ENCODE data around the gene TMEM39B.
A peak's percentile ranks its signal among the peaks of the same experiment; 100 is the strongest.
"Not testable (repeated sequence)": the region's sequence is repeated elsewhere in the genome, so short reads cannot be mapped to it uniquely, and the experiment has no call there.

Gene TMEM39B

DNA sequence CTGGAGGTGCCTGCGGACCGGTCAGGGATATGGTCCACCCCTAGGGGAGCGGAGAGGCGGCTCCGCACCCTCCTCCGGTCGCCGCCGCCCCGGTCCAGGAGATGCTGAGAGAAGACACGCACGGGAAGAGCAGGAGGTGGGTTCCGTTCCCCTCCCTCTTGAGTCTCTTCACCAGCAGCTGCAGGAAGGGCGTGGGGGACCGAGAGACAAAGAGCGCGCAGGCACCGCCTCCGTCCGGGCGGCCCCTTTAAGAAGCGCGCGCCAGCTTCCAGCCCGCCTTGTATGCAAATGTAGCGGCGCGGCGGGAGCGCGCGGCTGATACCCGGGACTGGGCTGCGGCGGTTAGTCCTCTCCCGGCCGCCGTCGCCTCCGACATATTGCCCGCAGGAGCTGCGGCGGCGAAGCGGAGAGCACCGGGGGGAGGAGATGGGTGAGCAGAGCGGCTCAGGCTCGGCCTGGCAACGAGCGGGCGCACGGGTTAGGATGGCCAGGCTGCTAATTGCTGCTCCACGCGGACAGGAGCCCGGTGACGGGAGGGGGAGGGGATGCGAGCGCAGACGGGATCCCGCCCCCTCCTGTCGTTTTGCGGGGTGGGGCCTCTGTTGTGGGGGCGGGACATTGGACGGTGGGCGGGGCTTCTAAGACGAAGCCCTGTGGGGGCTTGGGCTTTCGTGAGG, at the start of gene TMEM39B:
TSS of gene TMEM39B (plus strand) at position 318 of the 677 bp plus-strand sequence. CDS start at position 427, 109 bp downstream.
- DNase-seq: peak; percentile 99

- no peak for DNase-seq
These were observed 49.4 kb upstream of the TMEM39B start for GRCh38 chr1:32023351-32023750.

DNA sequence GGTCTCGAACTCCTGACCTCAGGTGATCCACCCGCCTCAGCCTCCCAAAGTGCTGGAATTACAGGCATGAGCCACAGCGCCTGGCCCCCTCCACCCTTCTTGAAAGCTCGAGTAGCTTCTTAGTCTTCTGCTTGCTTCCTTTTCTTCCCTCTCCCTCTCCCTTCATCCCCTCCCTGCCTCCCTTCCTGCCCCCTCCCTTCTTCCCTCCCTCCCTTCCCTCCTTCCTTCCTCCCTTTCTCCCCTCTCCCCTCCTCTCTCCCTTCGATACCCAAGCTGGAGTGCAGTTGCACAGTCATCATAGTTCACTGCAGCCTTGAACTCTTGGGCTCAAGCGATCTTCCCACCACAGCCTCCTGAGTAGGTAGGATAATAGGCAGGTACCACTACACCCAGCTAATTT, 47.2 kb upstream of the TMEM39B start:
- no peak for DNase-seq

- peak; percentile 51 for DNase-seq
These were observed 44.0 kb upstream of the TMEM39B start for GRCh38 chr1:32028746-32029145.

- no peak for DNase-seq
These were observed 41.0 kb upstream of the TMEM39B start for GRCh38 chr1:32031578-32032274.

- no peak for DNase-seq
These were observed 40.5 kb upstream of the TMEM39B start for GRCh38 chr1:32032275-32032615.

DNA sequence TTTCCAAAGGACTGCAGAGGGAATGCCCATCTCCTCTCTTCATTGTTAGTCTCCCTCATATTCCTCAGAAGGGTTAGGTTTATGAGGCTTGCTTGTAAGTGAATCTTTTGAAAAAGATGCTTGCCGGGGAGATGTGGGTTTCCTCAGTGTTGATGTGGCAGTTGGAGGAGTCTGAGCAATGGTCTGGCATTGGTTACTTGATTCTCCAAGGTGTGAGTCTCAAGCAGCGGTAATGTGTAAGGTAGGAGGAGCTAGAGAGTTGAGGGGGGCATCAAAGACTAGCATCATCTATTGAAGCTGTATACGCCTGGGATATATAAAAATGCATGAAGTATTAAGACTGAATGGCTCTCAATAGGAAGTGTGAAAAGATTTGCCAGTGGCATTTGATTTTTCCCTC, 37.6 kb upstream of the TMEM39B start:
- DNase-seq: no peak

DNA sequence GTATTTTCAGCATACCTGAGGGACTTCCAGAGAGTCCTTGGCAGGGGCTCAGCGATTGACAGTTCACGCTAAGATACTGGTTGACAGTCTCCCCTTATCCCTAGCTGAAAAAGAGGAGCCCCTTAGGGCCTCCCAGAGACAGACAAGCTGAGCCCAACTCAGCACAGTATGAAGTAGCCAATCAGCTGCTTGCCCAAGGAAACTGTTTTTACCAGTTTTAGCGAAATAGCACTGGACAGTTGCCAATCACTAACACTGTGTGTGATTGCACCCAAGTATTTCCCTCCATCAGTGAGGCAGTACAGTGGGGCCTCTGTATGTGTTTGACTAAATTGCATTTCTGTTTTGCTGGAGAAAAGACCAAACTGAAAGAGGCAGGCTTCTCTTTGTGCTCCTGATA, 32.0 kb upstream of the TMEM39B start:
- no peak for DNase-seq

DNA sequence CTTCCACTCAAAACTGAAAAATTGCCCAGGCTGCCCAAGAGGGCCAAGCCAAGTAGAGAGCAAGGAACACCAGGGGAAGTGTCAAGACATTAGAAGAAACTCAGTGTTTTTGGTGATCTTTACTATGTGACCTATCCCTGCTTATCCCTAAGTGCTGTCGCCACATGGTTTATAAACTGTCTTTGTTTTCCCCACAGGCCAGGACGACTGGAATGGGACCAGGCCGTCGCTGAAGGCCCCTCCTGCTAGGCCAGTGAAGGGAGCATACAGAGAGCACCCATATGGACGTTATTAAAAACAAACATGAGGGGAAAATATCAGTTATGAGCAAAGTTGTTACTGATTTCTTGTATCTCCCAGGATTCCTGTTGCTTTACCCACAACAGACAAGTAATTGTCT, 30.4 kb upstream of the TMEM39B start:
- DNase-seq: no peak

DNA sequence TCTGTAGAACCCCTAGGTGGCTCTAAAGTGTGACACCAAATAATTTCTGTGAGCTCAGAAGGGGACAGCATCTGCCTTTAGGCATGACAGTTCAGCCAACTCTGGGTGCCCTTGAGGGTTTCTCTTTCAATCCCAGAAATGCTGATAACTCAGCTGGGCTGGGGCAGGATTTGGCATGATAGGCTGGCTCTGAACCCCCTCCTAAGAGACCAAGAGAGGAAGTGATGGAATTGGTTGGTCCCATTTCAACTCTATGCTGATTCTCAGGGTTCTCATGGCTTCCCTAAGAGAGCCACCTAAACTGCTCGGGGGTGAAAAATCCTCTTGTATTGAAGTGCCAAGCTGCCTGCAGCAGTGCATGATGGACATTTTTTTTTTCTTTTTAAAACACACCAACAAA, 28.5 kb upstream of the TMEM39B start:
- DNase-seq: no peak

DNA sequence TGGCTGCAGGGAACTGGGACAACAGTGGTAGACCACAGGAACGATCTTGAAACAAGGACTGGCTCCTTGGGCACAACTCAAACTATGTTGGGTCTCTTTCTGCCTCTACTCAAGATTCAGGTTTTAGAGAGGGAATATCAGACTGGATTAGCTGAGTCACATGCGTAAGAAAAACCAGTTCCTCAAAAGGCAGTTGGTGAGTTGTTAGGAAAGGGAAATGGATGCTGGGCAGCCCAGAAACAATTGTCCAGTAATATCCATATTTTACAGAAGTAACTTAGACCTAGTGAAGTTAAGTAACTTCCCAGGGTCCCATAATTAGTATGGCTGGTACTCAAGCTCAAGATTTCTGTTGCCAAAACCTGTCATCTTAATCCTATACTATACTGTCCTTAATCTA, 27.0 kb upstream of the TMEM39B start:
- DNase-seq: no peak

- no peak for DNase-seq
These were observed 25.0 kb upstream of the TMEM39B start for GRCh38 chr1:32047701-32048100.

DNA sequence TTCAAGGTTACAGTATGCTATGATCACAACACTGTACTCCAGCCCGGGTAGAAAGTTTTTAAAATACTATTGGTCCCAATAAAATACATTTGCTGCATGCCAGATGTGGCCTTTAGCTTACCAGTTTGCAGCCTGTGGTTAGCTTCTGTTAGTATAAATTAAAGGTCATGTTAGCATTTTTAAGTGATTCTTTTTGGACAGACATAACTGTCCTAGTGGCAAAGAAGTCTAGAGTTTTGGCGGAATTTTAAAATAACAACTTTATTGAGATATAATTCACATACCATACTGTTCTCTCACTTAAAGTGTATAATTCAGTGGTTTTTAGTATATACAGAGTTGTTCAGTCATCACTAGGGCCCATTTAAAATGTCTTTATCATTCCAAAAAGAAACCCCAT, 24.3 kb upstream of the TMEM39B start:
- no peak for DNase-seq

DNA sequence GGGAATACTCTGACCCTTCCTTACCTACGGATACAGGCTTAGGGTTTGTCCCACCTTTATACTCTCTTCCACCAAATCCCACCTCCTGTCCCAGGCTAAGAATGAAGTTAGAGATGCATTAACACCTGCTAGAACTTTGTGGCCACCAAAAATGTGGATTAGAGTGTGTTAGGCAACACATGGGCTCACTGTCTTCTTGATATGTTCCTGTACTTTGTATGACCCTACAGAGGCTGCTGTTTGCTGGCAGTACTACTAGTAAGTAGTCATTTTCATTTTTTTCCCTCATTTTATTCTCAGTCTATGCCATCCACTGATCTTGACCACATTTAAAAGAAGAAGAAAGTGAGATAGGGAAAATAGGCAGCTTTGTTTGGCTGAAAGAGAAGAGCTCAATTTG, 21.0 kb upstream of the TMEM39B start:
- no peak for DNase-seq

GRCh38 chr1:32052887-32053286, 19.9 kb upstream of the TMEM39B start:
- no peak for DNase-seq

- DNase-seq: no peak
These were observed 17.3 kb upstream of the TMEM39B start for GRCh38 chr1:32055416-32055815.

DNA sequence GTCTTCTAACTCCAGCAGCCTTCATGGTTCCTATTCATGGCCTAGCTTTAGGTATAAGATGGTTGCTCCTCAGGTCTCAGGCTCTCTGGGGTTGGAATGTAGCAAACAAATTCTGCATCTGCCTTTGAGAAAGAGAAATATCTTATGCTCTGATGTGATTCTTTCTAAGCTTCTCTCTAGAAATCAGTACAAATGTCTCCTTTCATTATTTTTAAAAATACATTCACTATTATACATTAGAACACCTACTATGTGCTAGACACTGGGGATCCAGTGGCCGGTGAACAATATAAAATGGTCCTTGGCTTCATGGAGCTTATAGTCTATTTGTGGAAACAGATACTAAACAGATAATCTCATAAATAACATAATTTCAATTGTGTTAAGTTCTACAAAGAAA, 16.1 kb upstream of the TMEM39B start:
- DNase-seq: no peak

GRCh38 chr1:32060914-32061313, 11.8 kb upstream of the TMEM39B start:
- no peak for DNase-seq

GRCh38 chr1:32062867-32063230, 9.9 kb upstream of the TMEM39B start:
- no peak for DNase-seq

- DNase-seq: peak; percentile 28
These were observed 9.5 kb upstream of the TMEM39B start for GRCh38 chr1:32063261-32063681.

DNA sequence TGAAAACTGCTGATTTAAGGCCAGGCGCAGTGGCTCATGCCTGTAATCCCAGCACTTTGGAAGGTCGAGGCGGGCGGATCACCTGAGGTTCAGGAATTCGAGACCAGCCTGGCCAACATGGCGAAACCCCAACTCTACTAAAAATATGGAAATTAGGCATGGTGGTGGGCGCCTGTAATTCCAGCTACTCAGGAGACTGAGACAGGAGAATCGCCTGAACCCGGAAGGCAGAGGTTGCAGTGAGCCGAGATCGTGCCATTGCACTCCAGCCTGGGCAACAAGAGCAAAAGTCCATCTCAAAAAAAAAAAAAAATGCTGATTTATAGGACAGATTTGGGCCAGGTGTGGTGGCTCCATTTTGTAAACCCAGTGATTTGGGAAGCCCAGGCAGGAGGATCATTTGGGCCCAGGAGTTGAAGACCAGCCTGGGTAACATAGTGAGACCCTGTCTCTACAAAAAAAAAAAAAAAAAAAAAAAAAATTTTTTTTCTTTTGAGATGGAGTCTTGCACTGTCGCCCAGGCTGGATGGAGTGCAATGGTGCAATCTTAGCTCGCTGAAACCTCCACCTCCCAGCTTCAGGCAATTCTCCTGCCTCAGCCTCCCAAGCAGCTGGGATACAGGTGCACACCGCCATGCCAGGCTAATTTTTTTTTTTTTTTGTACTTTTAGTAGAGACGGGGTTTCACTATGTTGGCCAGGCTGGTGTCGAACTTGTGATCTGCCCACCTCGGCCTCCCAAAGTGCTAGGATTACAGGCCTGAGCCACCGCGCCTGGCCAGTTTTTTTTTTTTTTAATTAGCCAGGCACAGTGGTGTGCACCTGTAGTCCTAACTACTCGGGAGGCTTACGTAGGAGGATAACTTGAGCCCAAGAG, 6.9 kb upstream of the TMEM39B start:
- DNase-seq: not testable (repeated sequence)

- DNase-seq: no peak
These were observed 6.3 kb upstream of the TMEM39B start for GRCh38 chr1:32066489-32066873.

DNA sequence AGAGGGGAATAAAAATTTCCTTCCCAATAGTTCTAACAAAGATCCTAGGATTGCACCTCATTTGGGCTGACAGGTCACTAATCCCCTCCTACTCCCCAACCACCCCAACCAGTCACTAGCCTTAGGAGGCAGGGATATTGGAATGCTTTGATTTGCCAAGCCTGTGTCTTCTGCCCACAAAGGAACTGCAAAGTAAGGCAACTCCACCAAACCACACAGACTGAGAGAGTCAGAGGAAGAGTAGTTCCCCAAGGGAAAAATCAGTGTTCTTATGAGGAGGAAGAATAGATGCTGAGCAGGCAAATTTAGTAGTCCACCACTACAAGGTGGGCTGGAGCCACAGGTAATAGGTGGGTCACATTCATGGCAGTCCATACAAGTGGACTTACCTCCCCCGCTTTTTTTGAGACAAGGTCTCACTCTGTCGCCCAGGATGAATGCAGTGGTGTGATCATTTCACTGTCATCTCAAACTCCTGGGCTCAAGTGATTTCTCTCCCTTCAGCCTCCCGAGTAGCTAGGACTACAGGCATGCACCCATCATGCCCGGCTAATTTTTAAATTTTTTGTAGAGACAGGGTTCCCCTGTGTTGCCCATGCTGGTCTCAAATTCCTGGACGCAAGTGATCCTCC, 3.7 kb upstream of the TMEM39B start:
- DNase-seq: no peak
